WERI-Rb-1 (cell line): ENCODE measurements around the gene LIFR.

Experiments used
- DNase-seq: peaks from one replicate; pipeline ENCODE4 v3.0.0-alpha.2; 2020
- H3K27ac ChIP-seq: fragments of 250-450 bp; sonication (Bioruptor Pico); 2 replicates; pipeline ENCODE4 v1.5.1; 2020; ENCODE audit warnings: mild to moderate bottlenecking, moderate library complexity
- H3K27me3 ChIP-seq: fragments of 250-450 bp; sonication (Bioruptor Pico); 2 replicates; pipeline ENCODE4 v1.5.1; 2021; ENCODE audit warnings: mild to moderate bottlenecking, low read depth, moderate library complexity; ENCODE audit not compliant: insufficient read depth, severe bottlenecking
- H3K36me3 ChIP-seq: fragments of 250-450 bp; sonication (Bioruptor Pico); 2 replicates; pipeline ENCODE4 v1.5.1; 2020; ENCODE audit warnings: mild to moderate bottlenecking, moderate library complexity
- H3K4me3 ChIP-seq: 2 replicates; pipeline ENCODE4 v1.5.1; 2011; ENCODE audit warnings: low read depth, mild to moderate bottlenecking, control low read depth, low read length
- H3K9me3 ChIP-seq: fragments of 250-450 bp; sonication (Bioruptor Pico); 2 replicates; pipeline ENCODE4 v1.5.1; 2021; ENCODE audit warnings: mild to moderate bottlenecking, moderate library complexity; ENCODE audit not compliant: severe bottlenecking
- TF ChIP-seq, protein P1 (sequence below): IDR thresholded peaks from 2 replicates; pipeline ENCODE4 v1.5.1; 2011; ENCODE audit warnings: low read depth, mild to moderate bottlenecking, control low read depth, inconsistent platforms, low read length

The LIFR gene

DNA sequence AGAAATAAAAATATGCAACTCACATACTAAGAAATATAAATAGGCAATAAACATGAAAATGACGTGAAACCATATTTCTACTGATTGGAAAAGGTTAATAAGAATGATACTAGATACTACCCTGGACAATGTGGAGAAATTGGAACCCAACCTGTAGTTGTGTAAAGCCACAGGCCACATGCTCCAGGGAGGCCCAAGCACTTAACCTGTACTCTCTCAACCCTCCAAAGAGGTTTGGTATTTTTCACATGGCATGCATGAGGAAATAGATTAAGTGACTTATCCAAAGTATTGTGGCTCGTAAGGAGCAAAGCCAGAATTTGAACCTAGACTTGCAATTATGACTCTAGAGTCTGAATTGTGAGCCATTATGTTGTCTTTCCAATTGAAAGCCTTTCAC, 13.4 kb downstream of the LIFR start:
- Histone ChIP-seq H3K36me3 (no peaks in the 10 kb centered on the region), H3K27ac (no peak overlapping the region), H3K9me3 (no peaks in the 10 kb centered on the region), H3K4me3 (no peak overlapping the region), H3K27me3 (no peaks in the 10 kb centered on the region)
- TF ChIP-seq, protein P1, sequence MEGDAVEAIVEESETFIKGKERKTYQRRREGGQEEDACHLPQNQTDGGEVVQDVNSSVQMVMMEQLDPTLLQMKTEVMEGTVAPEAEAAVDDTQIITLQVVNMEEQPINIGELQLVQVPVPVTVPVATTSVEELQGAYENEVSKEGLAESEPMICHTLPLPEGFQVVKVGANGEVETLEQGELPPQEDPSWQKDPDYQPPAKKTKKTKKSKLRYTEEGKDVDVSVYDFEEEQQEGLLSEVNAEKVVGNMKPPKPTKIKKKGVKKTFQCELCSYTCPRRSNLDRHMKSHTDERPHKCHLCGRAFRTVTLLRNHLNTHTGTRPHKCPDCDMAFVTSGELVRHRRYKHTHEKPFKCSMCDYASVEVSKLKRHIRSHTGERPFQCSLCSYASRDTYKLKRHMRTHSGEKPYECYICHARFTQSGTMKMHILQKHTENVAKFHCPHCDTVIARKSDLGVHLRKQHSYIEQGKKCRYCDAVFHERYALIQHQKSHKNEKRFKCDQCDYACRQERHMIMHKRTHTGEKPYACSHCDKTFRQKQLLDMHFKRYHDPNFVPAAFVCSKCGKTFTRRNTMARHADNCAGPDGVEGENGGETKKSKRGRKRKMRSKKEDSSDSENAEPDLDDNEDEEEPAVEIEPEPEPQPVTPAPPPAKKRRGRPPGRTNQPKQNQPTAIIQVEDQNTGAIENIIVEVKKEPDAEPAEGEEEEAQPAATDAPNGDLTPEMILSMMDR = no peak
- DNase-seq = no peak

DNA sequence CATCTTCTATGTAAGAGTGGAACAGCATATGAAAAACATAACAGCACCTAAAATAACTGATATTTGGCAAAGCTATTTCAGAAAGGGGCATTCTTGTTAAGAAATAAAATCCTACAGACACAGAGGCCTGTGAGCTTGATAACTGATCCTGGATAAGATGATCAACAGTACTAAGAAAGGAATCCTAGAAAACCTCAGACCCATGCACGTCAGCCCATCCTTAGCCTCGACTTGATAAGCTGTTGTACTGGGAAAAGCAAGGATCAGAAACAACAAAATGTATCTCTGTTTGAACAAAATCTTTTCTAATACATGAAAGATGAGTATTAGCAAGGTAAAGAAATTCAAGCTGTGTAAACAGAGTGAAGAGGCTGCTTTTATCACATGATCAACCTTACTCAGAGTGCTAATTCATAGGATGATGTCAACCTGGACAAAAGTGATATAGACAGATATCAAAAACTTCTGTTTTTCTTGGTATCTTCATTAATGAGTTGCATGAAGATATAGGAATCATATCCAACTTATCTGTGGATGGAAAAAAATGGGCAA, 15.2 kb downstream of the LIFR start:
- DNase-seq = no peak
- Histone ChIP-seq H3K27me3 (no peaks in the 10 kb centered on the region), H3K36me3 (no peaks in the 10 kb centered on the region), H3K4me3 (no peak overlapping the region), H3K9me3 (no peaks in the 10 kb centered on the region), H3K27ac (no peak overlapping the region)
- TF ChIP-seq, protein P1 = no peak

DNA sequence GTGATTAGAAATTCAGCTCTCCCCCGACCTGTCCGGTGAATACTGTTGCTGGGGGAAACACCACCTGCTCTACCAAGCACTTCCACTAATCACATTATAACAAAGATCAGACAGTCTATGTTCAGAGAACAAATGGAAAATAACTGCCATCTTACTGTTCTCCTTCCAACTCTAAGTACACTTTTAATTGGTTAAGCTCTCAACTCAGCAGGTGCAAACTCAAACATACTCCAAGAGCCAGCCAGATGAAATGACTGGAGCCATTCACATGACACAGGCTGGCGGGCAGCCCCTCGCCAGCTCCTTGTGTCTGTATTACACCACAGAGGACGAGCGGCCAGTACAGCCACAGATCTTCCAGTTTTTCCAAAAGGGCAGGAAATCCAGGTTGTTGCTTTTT, 16.1 kb downstream of the LIFR start:
- no peaks in the 10 kb centered on the region for H3K36me3 ChIP-seq
- no peaks in the 10 kb centered on the region for H3K27me3 ChIP-seq
- no peaks in the 10 kb centered on the region for H3K9me3 ChIP-seq
- no peak overlapping the region for H3K4me3 ChIP-seq
- DNase-seq = peak; percentile 47
- peak overlapping the region; percentile 54 for H3K27ac ChIP-seq
- TF ChIP-seq, protein P1 = no peak

DNA sequence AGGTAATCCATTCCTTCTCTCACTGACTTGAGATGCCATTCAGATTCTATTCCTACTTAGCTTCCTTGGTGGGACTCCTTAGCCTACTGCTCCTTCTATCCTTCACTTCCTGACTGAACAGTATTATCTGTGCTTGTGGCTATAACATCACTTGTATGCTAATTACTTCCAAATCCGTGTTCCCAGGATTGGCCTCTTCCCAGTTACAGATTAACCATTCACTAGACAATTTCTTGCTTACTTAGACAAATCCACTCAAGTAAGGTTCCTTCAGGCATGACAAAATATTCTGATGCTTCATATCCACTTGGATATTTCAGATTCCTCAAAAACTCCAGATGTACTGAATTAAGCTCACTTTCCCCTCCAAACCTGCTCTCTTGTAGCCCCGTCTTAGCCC, 18.3 kb downstream of the LIFR start:
- H3K9me3 ChIP-seq = no peaks in the 10 kb centered on the region
- TF ChIP-seq, protein P1 = no peak
- H3K27ac ChIP-seq = no peak overlapping the region
- no peaks in the 10 kb centered on the region for H3K27me3 ChIP-seq
- H3K4me3 ChIP-seq = no peak overlapping the region
- DNase-seq = no peak
- no peaks in the 10 kb centered on the region for H3K36me3 ChIP-seq

DNA sequence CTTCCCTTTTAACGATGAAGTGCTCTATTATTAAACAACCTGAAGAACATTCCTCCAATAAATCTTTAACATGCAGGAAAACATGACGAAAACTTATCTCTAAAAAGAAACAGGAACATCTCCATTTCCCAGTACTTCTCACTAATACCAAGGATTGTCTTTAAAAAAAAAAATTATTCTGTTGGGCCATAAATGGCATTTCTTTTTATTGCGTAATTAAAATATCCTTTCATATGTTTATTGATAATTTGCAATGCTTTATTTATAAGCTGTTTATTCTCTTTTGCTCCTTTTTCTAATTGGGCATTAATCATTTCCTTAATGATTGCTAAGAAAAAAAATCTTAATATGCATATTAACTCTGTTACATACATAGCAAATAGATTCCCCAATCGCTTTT, 18.9 kb downstream of the LIFR start:
- TF ChIP-seq, protein P1 = no peak
- no peaks in the 10 kb centered on the region for H3K27me3 ChIP-seq

DNA sequence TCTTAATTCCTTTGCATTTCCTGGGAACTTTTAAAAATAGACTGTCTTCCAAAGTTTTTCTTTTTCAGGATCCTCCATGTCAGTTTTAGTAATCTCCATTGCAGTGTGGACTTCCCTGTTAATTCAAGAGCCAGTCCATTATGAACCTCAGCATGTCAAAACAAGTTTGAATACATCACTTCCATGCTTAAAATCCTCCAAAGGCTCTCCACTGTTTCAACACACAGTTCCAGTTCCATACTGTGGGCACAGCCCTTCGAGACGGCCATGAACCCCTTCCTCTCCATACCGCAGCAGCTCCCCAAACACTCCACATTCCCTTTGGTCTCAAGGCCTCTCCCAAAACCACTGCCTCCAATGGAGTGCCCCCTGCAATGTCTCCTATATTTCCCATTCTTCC, 19.5 kb downstream of the LIFR start:
- Histone ChIP-seq H3K36me3 (no peaks in the 10 kb centered on the region), H3K27ac (no peak overlapping the region), H3K27me3 (no peaks in the 10 kb centered on the region), H3K4me3 (no peak overlapping the region), H3K9me3 (no peaks in the 10 kb centered on the region)
- TF ChIP-seq, protein P1 = no peak
- no peak for DNase-seq

More for the DNA sequence above, 18.9 kb downstream of the LIFR start:
- Histone ChIP-seq H3K4me3 (no peak overlapping the region), H3K9me3 (no peaks in the 10 kb centered on the region), H3K27ac (no peak overlapping the region), H3K36me3 (no peaks in the 10 kb centered on the region)
- DNase-seq = no peak
